Putamen (tissue), 1 donor: ENCODE data around the gene MAGEA8.
"Not testable (repeated sequence)": the region's sequence is repeated elsewhere in the genome, so short reads cannot be mapped to it uniquely, and the experiment has no call there.

Source experiments
- DNase-seq: peaks from one replicate; pipeline ENCODE4 v3.0.0-alpha.2; 2016; ENCODE audit warnings: low spot score

Gene MAGEA8

GRCh38 chrX:149903889-149904748 lies 23.1 kb downstream of the MAGEA8 start:
- no peak for DNase-seq

GRCh38 chrX:149908308-149908707 lies 27.3 kb downstream of the MAGEA8 start:
- no peak for DNase-seq

GRCh38 chrX:149908727-149909126 lies 27.7 kb downstream of the MAGEA8 start:
- no peak for DNase-seq

- no peak for DNase-seq
Measured at GRCh38 chrX:149909324-149910177, 28.6 kb downstream of the MAGEA8 start.

- DNase-seq, result no peak
Measured at GRCh38 chrX:149910178-149910695, 29.3 kb downstream of the MAGEA8 start.

DNA sequence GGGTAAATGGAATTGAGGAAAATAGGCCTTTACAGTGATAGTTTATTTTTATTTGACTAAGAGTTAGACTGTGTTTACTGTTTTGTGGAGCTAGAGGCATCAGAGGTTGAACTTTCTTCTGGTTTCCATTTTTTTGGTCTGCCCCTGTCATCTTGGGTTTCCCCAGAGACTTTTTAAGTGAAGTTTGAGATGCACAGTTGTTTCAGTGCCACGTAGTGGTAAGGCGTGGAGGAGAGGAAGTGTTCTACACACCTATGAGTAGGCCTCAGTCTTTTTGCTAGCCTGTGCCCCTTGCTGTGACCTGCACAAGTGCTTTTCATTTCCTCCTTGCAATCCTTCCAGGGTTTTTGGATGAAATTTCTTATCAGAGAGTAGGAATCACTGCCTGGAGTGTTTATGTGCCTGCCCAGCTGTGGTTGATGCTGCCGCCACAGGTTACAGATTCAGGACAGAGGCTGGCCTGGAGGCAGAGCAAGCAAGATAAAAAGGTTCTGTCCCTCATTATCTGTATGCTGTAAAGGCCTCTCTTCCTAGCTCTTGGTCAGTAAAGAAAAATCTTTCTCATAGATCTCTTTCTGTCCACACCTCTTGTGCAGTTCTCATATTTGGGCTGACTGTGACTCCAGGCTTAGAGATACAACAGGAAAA lies 35.9 kb downstream of the MAGEA8 start:
- no peak for DNase-seq

GRCh38 chrX:149923836-149924235 lies 42.9 kb downstream of the MAGEA8 start:
- DNase-seq, result not testable (repeated sequence)

- not testable (repeated sequence) for DNase-seq
Measured at GRCh38 chrX:149924434-149924833, 43.5 kb downstream of the MAGEA8 start.

DNA sequence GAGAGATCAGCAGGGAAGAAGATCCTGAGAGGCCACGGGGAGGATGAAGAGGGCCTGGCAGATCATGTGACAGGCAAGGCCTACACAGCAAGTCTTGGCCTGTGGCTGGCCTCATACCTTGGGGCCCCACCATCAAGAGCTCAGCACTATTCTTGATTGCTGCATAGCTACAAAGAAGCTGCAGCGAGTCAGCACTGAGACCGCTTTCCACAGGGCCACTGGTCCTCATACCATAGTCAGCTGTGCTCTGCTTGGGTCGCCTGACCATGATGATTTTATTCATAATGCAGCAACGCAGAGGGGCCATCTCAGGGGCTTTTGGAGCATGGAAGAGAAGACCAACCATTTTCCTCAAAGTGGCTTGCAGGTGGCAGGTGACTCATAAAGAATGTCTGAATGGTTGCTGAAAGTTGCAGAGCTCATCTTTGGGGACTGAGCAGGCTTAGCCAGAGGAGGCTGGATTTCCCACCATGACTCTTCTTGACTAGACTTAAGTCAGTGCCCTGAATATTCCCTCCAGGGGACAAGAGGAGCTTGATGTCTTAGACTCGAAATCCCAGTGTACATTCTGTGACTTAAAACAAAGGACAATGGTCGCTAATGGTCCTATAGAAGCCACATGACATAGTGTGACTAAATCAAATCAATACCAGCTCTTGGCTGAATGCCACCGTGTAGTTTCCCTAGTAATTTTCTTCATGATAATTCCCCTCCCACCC lies 46.4 kb downstream of the MAGEA8 start:
- DNase-seq, result not testable (repeated sequence)

DNA sequence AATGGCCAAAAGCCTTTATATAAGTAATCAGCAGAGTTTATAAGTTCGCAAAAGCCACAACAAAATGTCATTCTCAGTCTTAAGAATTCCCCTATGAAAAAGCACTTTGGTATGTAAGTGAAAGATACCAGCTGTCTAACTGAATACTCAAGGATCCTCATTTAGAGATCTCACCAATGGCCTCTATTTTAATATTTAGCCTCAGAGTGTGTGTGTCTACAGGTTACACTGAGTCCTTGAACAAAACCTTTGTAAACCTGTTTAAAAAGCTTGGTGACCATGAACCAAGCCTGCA lies 46.9 kb downstream of the MAGEA8 start:
- not testable (repeated sequence) for DNase-seq

DNA sequence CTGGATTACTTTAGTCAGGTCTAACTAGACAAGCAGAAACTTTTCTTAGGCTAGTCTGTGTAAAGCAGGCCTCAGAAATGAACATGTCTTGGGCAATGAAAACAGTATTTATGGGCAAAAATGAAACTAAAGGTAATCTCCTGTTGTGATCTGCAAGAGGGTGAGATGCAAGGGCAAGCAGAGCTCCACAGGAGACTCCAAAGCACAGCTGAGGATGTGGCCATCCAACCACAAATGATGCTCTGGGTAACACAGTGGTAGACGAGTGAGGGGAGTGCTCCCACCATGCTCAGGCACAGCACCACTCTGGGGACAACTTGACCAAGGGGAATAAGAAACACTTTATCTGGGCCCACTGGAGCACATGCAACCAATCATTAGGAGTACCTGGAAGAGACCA lies 47.7 kb downstream of the MAGEA8 start:
- DNase-seq, result not testable (repeated sequence)

GRCh38 chrX:149929400-149929799 lies 48.4 kb downstream of the MAGEA8 start, which contains the start of gene HSFX4:
HSFX4 (plus strand) TSS chrX:149929573; CDS start chrX:149929645, 72 bp downstream.
- DNase-seq, result not testable (repeated sequence)

- DNase-seq, result not testable (repeated sequence)
Measured at GRCh38 chrX:149931355-149931754, 50.4 kb downstream of the MAGEA8 start.

- DNase-seq, result not testable (repeated sequence)
Measured at GRCh38 chrX:149932150-149932549, 51.2 kb downstream of the MAGEA8 start.

DNA sequence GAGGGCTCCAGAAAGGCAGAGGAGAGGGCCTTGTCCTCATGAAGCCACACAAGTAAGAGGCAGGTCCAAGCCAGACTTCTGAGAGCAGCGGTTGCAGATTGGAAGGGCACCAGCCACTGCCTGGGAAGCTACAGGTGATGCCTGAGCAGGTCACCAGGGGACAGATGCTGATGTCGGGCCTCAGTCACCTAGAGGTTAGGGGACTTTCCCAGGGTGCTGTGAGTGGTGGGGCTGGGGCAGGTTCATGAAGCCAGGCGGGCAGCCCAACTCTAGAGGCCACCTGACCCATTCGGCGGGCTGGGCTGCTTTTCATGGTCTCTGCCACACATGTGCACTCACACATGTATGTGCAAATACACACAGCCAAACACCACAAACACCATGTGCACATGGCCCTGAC lies 52.0 kb downstream of the MAGEA8 start:
- DNase-seq, result not testable (repeated sequence)

- DNase-seq, result not testable (repeated sequence)
Measured at GRCh38 chrX:149933547-149933946, 52.6 kb downstream of the MAGEA8 start.
